Renal cortex interstitium (tissue), 11 donors: Measurements from ENCODE around the gene LSM4. TPM values are rescaled to one million over a fixed set of nuclear protein-coding genes. Genes with fewer than 3 reads are reported as not detected.

Experiments
- DNase-seq, 11 donors: peaks; one replicate each; pipeline ENCODE4 v3.0.0-alpha.2; 2013; ENCODE audit warnings: low read depth in 9 of 11, low spot score in 4 of 11; ENCODE audit errors: extremely low read depth in 1 of 11
- polyA plus RNA-seq, 3 donors: library from polyadenylated mRNA; unstranded; fragments of 120-200 nt; gene quantifications; one replicate each; pipeline ENCODE4 v1.2.1, GENCODE V29; 2013; ENCODE audit not compliant: insufficient read length in 3 of 3

The LSM4 gene
- polyA plus RNA-seq, 3 donors = 84.2 to 120 (median 108) TPM

- DNase-seq = no peak
Observed at GRCh38 chr19:18321734-18322102, 1.2 kb downstream of the LSM4 start.

- no peak for DNase-seq
Observed at GRCh38 chr19:18320865-18321733, 1.8 kb downstream of the LSM4 start.

DNA sequence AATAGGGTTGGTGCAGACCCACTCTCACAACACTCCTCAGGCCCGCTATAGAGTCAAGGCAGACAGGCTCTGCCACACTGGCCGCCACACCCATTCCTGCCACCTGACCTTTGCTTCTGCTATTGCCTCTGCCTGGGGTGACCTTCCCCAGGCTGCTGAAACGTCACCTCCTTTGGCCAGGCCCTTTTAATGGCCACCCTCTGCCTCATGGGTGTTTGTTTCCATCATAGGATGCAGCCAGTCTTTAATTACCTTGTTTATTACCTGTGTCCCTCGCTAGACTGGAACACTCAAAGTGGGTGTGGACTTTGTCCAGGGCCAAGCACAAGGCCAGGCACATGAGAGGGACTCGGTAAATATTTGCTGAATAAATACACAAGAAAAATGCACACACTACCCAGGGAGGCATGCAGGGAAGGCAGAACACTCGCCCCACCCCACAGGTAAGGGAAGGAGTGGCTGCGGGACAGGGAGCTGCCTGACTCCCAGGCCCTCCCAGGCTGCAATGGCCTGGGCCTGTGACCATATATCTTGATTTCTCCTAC, 3.2 kb downstream of the LSM4 start:
- DNase-seq = no peak

GRCh38 chr19:18317961-18318800, 4.7 kb downstream of the LSM4 start:
- no peak for DNase-seq

DNA sequence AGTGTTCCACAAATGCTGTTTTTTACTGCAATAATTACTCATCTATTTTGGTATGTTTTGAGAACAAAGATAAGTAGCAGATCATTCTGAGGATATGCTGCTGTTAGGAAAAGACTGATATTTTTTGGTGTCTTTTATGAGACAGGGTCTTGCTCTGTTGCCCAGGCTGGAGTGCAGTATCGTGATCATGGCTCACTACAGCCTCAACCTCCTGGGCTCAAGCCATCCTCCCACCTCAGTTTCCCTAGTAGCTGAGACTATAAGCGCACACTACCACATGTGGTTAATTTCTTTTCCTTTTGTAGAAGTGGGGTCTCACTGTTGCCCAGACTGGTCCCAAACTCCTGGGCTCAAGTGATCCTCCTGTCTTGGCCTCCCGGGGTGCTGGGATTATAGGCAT, 9.5 kb downstream of the LSM4 start:
- DNase-seq = no peak

- no peak for DNase-seq
Observed at GRCh38 chr19:18312092-18312534, 10.8 kb downstream of the LSM4 start.

- no peak for DNase-seq
Observed at GRCh38 chr19:18311502-18312091, 11.3 kb downstream of the LSM4 start.

GRCh38 chr19:18310966-18311365, 11.9 kb downstream of the LSM4 start:
- DNase-seq = no peak

DNA sequence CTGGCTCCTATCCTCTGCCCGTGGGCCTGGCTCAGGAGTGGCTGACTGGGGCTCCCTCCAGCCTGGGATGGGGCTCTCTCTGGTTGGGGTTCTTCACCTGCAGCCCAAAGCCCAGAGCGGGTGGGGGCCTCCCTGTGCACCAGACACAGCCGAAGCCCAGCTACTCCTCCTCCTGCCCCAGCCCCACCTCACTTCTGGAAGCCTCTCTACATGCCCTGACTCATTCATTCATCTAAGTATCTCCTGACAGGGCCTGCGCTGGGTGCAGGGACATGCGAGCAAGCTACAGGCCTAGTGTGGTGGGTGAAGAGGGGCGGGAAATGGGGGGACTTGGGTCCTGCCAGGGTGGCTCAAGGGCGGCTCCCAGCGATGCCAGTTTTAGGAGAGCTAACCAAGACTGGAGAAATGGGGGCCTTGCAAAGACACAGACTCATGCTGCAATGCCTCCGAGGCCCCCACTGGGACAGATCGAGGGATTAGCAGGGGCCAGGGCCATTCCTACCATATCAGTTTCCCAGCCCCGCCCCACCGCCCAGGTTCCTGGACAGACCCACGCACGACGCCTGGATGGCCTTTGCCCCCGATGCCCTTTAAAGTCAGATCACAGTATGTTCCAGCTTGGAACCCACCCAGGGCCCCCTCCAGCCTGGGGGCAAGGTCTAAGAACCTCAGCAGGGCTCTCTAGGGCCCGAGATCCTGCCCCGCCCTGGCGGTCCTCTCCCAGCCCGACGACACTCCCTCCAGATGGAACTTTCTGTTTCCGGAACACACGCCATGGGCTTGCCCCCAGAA, 12.6 kb downstream of the LSM4 start:
- DNase-seq = no peak

DNA sequence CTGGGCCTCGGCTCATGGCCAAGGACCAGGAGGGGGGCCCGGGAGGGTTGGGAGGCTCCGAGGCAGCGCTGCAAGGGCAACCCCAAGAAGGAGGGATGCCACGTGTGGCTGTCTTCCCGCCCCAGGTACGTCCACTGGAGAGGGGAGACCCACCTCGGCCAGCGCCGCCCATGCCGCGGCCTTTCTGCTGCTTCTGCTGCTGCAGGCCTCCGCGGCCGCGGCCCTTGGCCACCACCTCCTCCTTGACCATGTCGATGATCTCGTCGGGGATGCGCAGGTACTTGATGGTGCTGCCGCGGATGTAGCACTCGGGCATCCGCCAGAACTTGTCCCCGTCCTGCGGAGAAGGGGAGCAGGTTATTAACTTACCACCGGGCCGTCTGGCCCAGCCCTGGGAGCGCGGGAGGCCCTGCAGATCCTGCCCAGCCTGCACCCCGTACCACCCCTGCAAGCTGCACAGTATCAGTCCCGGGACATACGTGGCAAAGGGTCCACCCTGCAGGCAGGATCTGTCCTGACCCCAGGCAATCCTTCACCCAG, 13.3 kb downstream of the LSM4 start:
- DNase-seq = no peak

DNA sequence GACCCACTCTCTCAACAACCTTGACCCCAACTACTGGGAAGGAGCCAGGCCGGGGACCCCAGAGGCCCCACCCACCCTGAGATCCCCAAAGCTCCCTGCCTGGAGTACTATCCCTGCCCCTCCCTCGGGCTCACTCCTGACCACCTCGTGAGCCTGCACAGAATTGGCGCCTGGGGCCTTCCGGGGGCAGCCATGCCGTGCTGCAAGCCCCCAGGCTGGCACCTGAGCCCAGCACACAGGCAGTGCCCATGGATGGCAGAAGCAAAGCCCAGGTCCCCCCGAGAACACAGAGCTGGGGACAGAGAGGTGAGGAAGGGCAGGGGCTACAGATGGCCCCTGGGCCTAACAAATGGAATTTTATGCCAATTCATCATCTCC, 13.9 kb downstream of the LSM4 start:
- no peak for DNase-seq

GRCh38 chr19:18308051-18308947, 14.6 kb downstream of the LSM4 start:
- no peak for DNase-seq

GRCh38 chr19:18307271-18307681, 15.6 kb downstream of the LSM4 start:
- no peak for DNase-seq

GRCh38 chr19:18306888-18307260, 16.0 kb downstream of the LSM4 start:
- DNase-seq = no peak

- no peak for DNase-seq
Observed at GRCh38 chr19:18306209-18306887, 16.5 kb downstream of the LSM4 start.

DNA sequence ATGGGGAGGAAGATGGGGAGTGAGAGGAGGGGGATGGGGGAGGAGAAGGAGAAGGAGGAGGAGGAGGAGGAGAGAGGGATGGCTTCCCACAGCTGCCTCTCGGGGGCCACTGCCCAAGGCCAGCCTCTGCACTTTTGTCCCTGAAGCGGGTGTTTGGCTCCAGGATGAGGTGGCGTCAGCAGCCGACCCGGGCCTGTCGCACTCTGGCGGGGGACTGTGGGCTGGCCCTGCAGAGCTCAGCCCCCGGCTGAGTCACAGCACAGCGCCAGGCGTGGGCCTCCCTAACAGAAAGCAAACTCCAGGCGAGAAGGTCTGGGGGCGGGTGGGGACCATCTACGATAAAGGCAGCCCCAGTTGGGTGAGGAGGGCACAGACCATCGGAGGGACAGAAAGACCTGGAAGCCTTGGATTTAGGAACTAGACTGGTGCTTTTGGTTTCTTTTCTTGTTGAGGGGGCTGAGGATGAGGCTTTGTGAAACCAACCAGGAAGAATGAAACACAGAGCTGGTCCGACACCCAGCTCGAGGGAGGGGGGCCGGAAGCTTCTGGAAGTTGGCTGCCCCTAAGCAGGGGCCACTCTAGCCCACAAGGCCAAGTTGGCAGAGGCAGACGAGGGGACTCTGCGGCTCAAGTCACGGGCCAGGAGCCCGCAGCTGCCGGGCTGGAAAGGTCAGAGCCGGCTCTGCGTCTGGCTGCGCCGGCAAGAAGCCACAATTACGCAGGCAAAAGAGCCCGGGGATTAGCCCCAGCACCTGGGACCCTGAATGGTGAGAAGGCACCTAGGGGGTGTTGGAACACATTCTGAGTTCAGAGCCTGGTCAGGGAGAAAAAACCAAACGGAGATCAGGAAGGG, 18.2 kb downstream of the LSM4 start:
- peak in 7 of 11 donors; percentile 61 to 79 (median 71) for DNase-seq

GRCh38 chr19:18304208-18304457, 18.7 kb downstream of the LSM4 start:
- DNase-seq = no peak
